ENCODE measurements around the gene CPXM2. TPM values are rescaled to one million over a fixed set of nuclear protein-coding genes. Genes with fewer than 3 reads are reported as not detected.

Gene CPXM2
- total RNA-seq, 1 experiment from 2014 or later: not detected

GRCh38 chr10:123884907-123885381 is 6.7 kb downstream of the CPXM2 start:
- DNase-seq (ENCODE audit: low read depth, low spot score): no peak
- no peaks in the 10 kb centered on the region for H3K4me1 ChIP-seq (ENCODE audit: control insufficient read depth, insufficient read depth, low read length)
- H3K4me3 ChIP-seq (ENCODE audit: low read depth in 2 of 2, low read length in 2 of 2): no peak overlapping the region
- in situ Hi-C loops (cut with HindIII; ENCODE audit: low pct_unique_long_range_greater_than_20kb, low sequenced_read_pairs) (no loop called here), intact Hi-C loops (cut with micrococcal nuclease; ENCODE audit: unreplicated experiment) (no loop called here)
- no peak for ATAC-seq
- no peaks in the 10 kb centered on the region for H3K36me3 ChIP-seq (ENCODE audit: control insufficient read depth, insufficient read depth, low read length)
- ChIA-PET CTCF (no interaction called here), POLR2A (no interaction called here)
- no peak overlapping the region for H3K27ac ChIP-seq (ENCODE audit: low read length)
- H3K27me3 ChIP-seq (ENCODE audit: control insufficient read depth, insufficient read depth, low read length): peaks cover 7% of the 10 kb centered on the region
- TF ChIP-seq REST (IDR thresholded peaks at IDR 0.05; ENCODE audit: insufficient read depth in 1 of 2, low read depth in 2 of 2, low read length in 1 of 2): no peak
- TF ChIP-seq POLR2AphosphoS5 (IDR thresholded peaks at IDR 0.05; ENCODE audit: low read depth, low read length): no peak
- no TSS peak for BruUV-seq (replicated peaks)
- H3K9me3 ChIP-seq (ENCODE audit: control insufficient read depth, insufficient read depth, low read depth, low read length): no peaks in the 10 kb centered on the region

GRCh38 chr10:123884351-123884906 is 7.2 kb downstream of the CPXM2 start:
- H3K4me1 ChIP-seq (ENCODE audit: control insufficient read depth, insufficient read depth, low read length): no peaks in the 10 kb centered on the region
- TF ChIP-seq POLR2AphosphoS5 (IDR thresholded peaks at IDR 0.05; ENCODE audit: low read depth, low read length) (no peak), REST (IDR thresholded peaks at IDR 0.05; ENCODE audit: insufficient read depth in 1 of 2, low read depth in 2 of 2, low read length in 1 of 2) (no peak), TCF7L2 (IDR thresholded peaks at IDR 0.05; ENCODE audit: low read depth, low read length) (no peak), CTCF (IDR thresholded peaks at IDR 0.05) (no peak), SIN3A (IDR thresholded peaks at IDR 0.05; ENCODE audit: borderline replicate concordance, insufficient read depth, low read depth, low read length) (no peak)
- H3K4me3 ChIP-seq (ENCODE audit: low read depth in 2 of 2, low read length in 2 of 2): no peak overlapping the region
- in situ Hi-C loops (cut with HindIII; ENCODE audit: low pct_unique_long_range_greater_than_20kb, low sequenced_read_pairs): no loop called here
- H3K36me3 ChIP-seq (ENCODE audit: control insufficient read depth, insufficient read depth, low read length): no peaks in the 10 kb centered on the region
- H3K27ac ChIP-seq (ENCODE audit: low read length): no peak overlapping the region
- intact Hi-C loops (cut with micrococcal nuclease; ENCODE audit: unreplicated experiment): no loop called here
- ATAC-seq: no peak
- H3K27me3 ChIP-seq (ENCODE audit: control insufficient read depth, insufficient read depth, low read length): peaks cover 7% of the 10 kb centered on the region; the same call in 1 of the 2 replicates
- H3K9me3 ChIP-seq (ENCODE audit: control insufficient read depth, insufficient read depth, low read depth, low read length): no peaks in the 10 kb centered on the region
- ChIA-PET POLR2A (no interaction called here), CTCF (no interaction called here)
- DNase-seq (ENCODE audit: low read depth, low spot score): no peak
- no TSS peak for BruUV-seq (replicated peaks)

Measured in Panc1 (cell line).